NCI-H748 treated with DMSO at 0.1 percent for 48 hours (cell line): ENCODE measurements around the gene NCAM2.

Experiments
- DNase-seq: peaks from one replicate; lab custom pipeline; 2025; lab: John Stamatoyannopoulos, UW

The NCAM2 gene

DNA sequence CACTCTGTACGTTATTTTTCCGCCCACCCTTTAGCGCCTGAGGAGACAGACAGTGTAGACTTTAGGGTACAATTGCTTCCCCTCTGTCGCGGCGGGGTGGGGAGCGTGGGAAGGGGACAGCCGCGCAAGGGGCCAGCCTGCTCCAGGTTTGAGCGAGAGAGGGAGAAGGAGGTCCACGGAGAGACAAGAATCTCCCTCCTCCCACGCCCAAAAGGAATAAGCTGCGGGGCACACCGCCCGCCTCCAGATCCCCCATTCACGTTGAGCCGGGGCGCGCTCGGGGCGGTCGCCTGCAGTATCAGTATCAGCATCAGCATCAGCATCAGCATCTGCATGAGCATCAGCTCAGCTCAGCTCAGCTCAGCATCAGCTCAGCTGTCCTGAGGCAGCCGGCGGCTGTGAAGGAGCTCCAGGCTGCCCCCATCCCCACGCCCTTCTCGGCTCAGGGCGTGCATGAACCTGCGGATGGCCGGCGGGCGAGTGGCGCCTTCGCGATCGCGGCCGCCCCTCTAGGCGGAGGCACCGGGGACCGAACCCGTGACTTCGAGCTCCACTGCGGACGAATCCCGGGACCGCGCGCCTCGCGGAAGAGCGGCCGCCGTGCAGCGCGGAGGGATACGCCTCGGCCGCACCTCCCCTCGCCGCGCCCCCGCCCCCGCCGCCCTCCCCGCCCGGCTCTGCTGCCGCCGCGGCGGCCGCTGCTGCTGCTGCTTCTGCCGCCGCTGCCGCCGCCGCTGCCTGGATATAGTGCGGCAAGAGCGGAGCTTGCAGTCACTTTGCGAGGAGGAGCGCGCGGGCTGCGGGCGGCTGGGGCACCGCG is at the start of gene NCAM2:
NCAM2 (plus strand) TSS at position 774 of the 820 bp plus-strand sequence.
- no peak for DNase-seq

DNA sequence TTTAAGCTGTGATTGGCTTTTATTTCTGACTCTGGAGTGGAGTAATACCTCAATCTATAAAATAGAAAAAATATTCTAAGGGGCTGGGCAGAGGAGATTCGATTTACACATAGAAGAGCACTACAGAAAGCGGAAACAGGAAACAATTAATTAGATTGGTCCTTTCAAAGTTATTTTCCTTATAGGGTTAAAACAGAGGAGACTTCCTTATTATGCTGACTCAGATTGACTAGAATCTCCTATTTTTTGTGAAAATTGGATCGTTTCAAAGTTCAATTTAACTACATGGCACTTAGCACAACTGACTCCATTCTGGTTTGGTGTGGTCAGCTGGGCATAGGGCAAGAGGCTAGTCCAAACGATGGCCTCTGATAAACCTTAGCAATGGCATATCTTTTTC is 48.3 kb upstream of the NCAM2 start:
- no peak for DNase-seq

DNA sequence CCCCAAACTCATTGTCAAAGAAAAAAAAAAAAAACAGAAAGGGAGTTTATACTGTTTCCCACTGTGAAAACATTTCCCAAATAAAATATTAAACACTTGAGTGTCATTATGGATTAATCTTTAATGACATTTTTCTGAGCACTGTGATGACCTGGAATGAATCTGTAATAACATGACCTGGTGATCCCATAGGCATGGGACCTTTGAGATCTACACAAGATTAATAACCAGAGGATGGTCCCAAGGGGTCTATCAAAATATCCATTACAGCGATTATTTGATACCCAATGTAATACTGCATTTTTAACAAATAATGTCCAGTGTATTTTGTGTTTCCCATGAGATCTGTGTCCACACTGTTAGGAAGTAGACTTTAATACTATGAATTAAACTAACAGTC is 32.4 kb upstream of the NCAM2 start:
- no peak for DNase-seq

DNA sequence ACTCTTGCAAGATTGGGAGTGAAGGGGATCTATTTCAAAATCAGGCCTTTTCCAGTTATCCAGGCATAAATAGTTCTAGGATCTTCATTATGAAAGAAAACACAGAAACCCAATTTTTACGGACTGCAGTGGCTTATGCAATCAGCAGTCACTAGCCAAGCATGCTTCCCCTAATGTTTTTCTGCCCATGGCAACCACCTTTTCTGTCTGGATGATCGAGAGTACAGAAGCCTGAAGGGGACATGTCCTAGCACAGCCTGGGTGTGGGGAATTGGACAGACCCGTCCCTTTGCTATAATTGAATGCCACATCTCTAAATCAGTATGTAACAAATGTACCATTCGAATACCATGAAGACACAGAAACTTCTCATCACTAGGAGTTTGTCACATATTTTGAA is 29.8 kb upstream of the NCAM2 start:
- no peak for DNase-seq

DNA sequence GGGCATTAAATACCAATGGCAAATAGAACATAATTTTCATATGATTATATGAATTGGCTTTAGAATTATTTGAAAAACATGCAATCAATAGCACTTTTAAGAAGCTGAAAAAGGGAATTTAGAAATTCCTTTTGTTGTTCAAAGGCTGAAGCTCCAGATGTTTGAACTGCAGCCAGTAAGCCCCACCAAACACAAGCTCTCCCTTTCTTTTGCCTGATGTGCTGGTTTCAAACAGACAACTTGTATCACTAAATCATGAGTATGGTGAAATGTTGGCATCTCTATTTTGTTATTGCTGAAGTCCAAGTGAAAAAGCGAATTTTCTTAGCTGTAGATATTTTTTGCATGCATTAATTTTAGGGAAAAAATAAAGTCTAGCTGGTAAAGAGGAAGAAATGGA is 27.5 kb upstream of the NCAM2 start:
- DNase-seq, result no peak

DNA sequence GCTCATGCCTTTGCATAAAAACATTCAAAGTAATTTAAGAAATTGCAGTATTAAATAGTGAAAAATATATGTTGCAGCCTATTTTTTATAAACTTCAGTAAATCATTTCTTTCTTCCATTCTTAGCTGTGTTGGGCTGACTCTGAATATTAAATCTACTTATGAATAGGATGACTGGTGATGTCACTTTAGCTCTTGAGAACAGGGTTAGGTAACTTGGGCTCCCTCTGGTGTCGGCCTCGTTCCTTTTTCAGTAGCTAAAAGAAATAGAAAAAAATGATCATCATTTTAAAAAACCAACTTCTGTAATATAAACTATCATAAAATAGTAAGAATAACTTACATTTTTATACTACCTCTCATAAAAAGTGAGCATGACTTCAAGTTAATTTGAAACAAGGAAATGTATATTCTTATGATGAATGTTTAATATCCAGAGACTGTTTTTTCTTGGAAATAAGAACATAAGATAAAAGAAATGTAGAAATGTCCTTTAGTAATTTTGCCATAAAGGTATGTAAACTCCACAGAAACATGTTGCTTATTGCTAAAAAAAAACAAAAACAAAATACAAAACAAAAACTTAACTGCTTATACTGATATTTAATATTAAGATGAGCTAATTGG is 26.8 kb upstream of the NCAM2 start:
- peak; percentile 40 for DNase-seq

DNA sequence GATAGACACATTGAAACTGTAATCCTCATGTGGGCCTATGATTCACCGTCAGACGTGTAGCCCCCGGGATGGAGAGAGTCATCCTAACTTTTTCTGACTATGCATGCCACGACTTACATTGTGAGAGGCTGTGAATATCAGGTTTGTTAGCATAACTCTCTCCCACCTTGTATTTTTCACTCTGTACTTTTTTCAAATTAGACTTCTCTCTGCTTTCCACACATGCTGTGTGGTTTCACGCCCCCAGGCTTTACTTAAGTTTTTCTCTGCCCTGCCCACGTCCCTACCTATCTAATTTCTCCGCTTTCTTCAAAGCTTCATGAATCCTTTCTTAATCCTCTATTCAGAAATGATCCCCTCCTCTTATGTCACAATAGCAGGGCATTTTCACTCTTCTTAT is 3.4 kb upstream of the NCAM2 start:
- DNase-seq, result no peak

DNA sequence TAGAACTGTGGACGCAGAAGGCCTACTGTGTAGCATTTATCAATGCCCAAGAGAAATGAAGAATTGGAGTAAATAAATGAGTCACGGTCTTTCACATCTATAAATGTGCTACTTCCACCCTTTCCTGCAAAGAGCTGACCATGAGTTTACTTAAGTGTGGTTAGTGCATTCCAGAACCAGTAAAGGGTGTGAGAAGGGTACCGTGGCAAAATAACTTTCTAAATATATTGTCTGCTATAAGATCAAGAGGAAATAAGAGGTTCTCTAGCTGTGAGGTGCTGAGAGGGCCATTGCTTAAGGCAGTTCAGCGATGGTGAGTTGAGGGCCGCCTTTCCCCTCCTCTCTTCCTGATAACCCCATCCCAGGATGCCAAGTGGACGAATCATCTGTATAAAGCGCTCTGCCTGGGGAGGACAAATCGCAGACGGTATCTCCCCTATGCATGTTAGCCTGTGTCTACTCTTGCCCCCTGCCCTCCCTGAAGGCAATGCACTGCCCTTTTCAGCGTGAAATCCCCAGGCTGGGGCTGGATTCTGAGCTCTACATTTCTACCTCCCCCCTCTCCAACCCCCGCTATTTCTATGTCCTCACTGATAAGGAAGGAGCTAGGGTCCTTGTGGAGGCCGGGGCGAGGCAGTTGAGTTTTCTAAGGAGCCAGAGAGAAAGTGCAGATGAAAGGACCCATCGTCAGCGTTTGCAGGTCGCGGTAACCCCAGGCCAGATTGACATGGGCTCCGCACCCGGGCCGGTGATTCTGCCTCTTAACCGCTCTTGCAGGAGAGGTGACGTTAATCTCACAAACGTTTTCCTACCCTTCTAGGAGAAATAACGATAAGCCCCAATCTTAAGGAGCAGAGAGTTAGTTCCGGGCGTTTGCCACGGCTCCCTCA is 1.5 kb upstream of the NCAM2 start:
- no peak for DNase-seq

DNA sequence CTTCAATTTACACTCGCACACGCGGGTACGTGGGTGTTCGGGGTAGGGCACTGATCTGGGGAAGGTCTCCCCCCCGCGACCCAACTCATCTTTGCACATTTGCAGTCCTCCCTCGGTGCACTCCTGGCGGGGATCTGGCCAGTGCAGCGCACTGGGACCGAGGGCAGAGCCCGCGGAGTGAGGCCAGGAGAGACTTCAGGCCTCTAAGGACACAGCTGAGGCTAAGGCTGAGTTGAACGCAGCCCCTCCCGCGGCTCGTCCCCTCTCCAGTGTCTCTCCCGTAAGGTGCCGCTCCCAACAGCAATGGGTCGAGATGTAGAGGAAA is 936 bp upstream of the NCAM2 start:
- DNase-seq, result no peak

DNA sequence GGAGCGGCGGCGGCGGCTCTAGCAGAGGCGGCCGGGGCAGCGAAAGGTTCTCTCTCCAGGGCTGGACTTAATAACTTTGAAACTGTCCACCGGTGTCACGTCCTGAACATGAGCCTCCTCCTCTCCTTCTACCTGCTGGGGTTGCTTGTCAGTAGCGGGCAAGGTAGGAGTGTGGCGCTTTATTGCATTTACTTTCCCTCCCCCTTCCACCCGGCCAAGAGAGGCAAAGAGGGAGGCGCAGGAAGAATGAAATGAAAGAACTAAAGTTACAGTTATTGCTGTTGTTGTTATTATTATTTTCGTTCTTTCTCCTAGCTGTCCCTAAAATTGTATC is 214 bp downstream of the NCAM2 start:
- peak; percentile 25 for DNase-seq

DNA sequence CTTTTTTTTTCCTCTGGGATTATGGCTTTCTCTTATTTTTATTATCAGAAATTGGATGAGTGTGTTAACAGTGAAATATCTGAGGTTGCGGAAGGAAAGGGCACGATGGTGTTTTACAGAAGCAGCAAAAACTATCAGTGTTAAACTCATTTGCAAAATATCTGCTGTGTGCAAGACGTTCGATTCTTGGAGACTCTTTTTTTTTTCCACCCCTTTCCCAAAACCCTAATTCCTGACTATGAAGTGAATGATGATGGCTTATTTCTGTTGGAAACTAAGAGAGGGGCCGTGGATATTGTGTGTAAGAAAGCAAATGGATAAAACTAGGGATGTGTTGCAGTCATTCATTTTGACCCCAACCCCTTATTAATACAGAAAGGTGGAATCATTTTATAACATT is 677 bp downstream of the NCAM2 start:
- no peak for DNase-seq

DNA sequence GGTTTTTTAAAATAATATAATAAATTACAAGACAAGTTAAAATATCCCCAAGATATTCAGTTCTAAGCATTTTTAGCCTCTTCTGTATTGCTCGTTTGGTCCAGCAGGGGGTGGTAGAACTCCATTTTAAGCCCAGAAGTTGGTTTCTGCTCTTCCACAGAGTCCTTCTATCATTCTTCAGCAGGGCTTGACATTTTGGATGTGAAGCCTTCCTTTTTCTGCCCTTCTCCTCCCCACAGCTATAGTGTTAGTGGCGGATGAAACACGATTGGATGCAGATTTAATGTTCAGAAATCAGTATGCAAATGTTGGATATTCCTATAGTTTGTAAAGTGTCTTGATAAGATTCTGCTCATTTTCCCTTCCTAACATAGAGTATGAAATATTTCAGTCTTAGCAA is 1.4 kb downstream of the NCAM2 start:
- peak; percentile 25 for DNase-seq

DNA sequence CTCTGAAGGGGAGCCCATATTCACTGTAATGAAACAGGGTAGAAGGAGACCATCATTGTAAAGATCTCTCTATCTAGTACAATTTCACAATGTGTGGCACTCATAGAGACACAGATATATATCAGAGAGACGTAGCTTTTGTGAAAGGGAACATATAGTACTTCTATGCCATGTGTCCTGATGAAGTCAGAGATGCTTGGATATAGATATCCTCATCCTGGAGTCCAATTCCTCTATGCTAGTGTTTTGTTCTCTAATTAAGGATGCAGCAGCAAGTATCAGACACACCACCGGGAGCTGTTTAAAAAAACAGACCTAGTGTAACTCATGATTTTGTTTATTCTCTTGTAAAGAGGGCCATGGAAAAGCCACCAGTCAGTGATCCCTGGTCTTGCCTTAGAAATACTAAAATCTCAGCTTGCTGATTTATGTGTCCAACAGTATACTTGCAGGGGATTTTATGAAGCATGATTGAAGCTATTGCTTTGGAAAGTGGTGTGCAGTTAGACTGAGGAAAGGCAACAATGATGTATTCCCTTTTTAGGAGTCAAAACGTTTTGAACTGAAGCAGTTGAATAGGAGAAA is 2.5 kb downstream of the NCAM2 start:
- no peak for DNase-seq

DNA sequence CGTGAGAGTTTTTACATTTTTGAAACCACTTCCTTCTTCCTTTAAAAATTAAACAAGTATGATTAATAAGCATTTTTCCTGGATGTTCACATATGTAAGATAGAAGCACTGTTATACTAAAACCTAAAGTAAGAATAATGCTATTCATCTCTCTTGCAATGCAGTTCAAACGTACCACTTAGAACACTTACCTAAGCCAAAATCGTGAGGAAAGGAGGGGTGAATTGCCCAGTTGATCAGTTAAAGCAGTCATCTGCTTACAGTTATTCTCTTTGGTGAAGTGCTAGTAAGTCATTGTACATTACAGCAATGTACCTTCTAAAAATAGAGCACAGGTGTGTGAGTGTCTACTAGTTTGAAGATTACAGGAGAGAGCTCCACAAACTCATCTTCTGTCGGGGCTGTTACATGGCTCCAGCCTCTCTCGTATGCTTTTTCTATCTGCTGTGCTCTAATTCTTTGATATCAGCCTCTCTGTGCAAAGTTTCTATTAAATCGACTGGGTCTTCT is 3.4 kb downstream of the NCAM2 start:
- no peak for DNase-seq

DNA sequence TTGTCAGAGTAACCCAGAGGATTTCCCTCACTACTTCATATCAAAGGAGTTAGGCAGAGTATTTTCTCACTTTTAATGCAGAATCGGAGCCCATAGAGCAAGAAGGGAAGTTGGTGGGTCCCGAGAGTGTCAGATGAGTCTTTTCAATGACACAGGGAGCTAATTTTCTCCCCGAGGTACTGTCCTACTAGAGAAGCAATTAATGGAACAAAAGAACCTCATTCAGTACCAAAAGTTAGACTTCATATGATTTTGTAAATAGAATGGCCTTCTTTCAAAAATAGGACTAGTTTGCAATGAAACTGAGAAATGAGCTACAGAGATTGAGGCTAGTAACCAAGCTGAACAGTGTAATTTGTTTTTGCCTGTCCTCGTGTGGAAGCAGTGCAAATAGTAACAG is 3.9 kb downstream of the NCAM2 start:
- no peak for DNase-seq

DNA sequence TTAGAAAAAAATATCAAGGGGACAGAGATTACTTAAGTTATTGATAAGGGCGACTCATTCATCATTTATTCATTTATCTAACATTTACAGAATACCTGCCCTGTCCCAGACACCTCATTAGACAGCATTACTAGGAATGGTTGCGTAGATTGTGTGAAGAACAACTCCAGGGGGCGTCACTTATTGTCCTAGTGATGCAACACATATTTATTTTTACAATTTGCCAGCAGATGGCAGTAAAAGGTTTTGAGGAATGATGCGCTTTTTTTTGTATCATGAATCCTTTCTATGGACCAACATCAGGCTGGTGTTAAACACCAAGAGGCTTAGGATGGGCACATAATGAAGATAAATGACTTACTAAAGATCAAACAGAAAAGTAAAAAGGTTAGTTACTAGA is 5.5 kb downstream of the NCAM2 start:
- peak; percentile 32 for DNase-seq

DNA sequence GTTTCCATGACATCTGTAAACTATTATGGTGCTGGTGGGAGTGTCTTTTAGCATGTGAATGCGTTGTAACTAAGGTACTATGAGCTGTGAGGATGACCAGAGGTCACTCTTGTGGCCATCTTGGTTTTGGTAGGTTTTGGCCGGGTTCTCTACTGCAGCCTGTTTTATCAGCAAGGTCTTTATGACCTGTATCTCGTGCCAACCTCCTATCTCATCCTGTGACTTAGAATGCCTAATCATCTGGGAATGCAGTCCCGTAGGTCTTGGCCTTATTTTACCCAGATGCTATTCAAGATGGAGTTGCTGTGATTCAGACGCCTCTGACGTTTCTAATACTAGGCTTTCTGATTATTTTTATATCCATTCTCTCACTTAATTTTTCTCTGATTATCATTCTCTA is 9.4 kb downstream of the NCAM2 start:
- no peak for DNase-seq

DNA sequence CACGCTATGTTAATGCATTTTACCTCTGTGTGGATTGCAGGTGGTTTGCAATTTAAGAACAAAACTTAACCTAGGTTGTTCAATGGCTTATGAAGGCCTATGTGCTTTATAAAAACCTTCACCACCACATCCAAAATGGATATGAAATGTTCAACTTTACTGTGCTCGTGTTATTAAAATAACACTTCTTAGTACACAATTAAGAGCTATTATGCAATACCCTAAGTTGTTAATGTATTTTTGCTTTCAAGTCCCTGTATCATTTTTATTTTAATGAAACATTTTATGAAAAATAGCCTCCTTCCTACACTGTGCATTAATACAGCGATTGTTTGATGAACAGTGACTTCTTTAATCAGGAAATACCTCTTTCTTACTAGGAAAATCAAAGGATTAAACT is 12.0 kb downstream of the NCAM2 start:
- DNase-seq, result no peak

DNA sequence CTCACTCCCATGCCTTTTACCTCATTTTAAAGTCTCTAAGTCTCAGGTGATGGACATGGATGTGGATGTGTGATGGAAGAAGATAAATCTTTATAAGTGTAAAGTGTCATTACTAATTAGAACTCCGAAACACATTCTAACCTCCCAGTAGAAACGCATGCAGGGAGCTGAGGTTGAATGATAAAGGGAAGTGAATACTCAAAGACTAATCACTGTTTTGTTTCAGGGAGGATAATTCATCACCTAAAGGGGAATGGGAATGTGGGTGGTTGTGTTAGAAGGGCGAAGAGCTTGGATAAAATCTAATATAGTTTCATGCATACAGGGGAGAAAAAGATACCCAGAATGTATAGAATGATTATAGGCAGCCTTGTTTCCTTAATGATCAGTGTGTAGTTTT is 12.5 kb downstream of the NCAM2 start:
- DNase-seq, result no peak

DNA sequence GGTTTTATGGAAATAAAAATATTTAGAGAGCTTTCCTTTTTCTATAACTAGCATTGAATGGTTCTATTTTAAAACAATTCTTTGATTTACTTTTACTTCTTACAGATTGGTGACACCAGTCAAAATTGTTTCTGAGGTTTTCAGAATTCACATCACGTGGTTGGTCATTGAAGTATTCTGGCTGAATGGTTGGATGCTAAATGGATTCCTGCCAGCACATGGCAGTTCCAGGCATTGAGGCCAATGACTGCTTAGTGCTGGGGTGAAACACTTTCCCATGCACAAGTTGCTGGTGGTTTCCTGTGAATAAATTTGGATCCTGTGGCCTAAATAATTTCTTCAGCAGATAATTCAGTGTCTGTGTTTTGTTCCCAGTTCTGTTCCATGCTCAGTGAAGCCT is 20.6 kb downstream of the NCAM2 start:
- no peak for DNase-seq

DNA sequence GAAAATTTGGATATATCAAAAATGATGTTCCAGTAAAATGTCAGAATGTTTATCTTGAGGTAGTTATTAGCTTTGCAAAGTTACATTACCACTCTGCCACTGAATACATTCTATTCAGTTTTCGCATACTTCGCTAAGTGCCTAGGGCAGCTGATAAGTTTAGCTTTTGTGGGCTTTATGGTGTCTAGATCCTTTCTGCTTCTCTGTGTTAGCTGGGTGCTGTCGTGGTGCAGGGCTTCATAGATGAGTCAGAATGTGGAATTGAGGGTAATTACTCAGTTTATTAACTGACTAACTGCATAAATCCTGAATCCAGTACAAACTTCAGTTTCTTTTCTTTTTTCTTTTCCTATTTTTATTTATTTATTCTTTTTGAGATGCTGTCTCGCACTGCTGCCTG is 21.5 kb downstream of the NCAM2 start:
- no peak for DNase-seq

DNA sequence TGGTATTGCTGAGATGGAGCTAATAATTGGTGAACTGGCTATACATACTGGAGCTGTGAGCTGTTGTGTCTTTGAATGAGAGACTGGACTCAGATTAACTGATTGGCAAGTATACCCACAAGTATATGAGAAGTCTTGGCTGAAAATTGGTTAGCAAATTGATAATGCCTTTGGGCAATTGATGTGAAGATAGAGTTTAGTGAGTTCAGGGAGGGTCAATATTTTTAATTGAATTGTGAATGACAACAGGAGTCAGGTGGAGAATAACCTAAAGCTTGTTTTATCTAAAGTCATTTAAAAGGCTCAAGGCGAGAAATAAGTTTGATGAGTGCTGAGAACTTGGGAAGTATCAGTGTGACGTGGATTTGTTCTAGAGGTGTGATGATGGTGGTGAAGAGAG is 27.5 kb downstream of the NCAM2 start:
- no peak for DNase-seq
